Activated T-cell treated with anti-CD3 and anti-CD28 coated beads, Interleukin-2, amount 50 U/mL, for 24 hours (primary cell): ENCODE results near the gene SLC1A3.
A peak's percentile ranks its signal among the peaks of the same experiment; 100 is the strongest.

ENCODE experiments used
- DNase-seq: peaks from one replicate; pipeline ENCODE4 v3.0.0-alpha.2; 2020
- H3K27ac Mint-ChIP-seq: 2 replicates; pipeline ENCODE4 v1.8.0; 2020; ENCODE audit warnings: mild to moderate bottlenecking, mixed read lengths
- H3K27me3 Mint-ChIP-seq: 2 replicates; pipeline ENCODE4 v1.8.0; 2020; ENCODE audit warnings: mixed read lengths
- H3K36me3 Mint-ChIP-seq: 2 replicates; pipeline ENCODE4 v1.8.0; 2020; ENCODE audit warnings: low read depth, mixed read lengths
- H3K4me1 Mint-ChIP-seq: 2 replicates; pipeline ENCODE4 v1.8.0; 2020; ENCODE audit warnings: low read depth, mixed read lengths
- H3K4me3 Mint-ChIP-seq: 2 replicates; pipeline ENCODE4 v1.8.0; 2020; ENCODE audit warnings: mild to moderate bottlenecking, moderate library complexity, mixed read lengths
- H3K9me3 Mint-ChIP-seq: 2 replicates; pipeline ENCODE4 v1.8.0; 2020; ENCODE audit warnings: mixed read lengths

SLC1A3 gene

GRCh38 chr5:36690041-36690961, 83.9 kb downstream of the SLC1A3 start:
- peaks cover 18% of the 10 kb centered on the region for H3K4me1 Mint-ChIP-seq
- peak; percentile 79 for DNase-seq
- H3K9me3 Mint-ChIP-seq, result no peaks in the 10 kb centered on the region
- peak overlapping the region; percentile 81 for H3K27ac Mint-ChIP-seq
- H3K27me3 Mint-ChIP-seq, result peaks cover 44% of the 10 kb centered on the region
- peak overlapping the region; percentile 81 for H3K4me3 Mint-ChIP-seq
- H3K36me3 Mint-ChIP-seq, result no peaks in the 10 kb centered on the region

- Mint-ChIP-seq H3K9me3 (no peaks in the 10 kb centered on the region), H3K36me3 (no peaks in the 10 kb centered on the region), H3K4me1 (peaks cover 18% of the 10 kb centered on the region), H3K27me3 (peaks cover 46% of the 10 kb centered on the region), H3K4me3 (no peak overlapping the region), H3K27ac (no peak overlapping the region)
- DNase-seq, result no peak
These were observed 84.8 kb downstream of the SLC1A3 start for GRCh38 chr5:36691226-36691625.

GRCh38 chr5:36691696-36692371, 85.4 kb downstream of the SLC1A3 start:
- no peaks in the 10 kb centered on the region for H3K9me3 Mint-ChIP-seq
- H3K27ac Mint-ChIP-seq, result no peak overlapping the region
- H3K36me3 Mint-ChIP-seq, result no peaks in the 10 kb centered on the region
- no peak overlapping the region for H3K4me3 Mint-ChIP-seq
- H3K4me1 Mint-ChIP-seq, result peaks cover 18% of the 10 kb centered on the region
- no peak for DNase-seq
- peaks cover 46% of the 10 kb centered on the region for H3K27me3 Mint-ChIP-seq

- peak; percentile 67 for DNase-seq
- no peak overlapping the region for H3K4me3 Mint-ChIP-seq
These were observed 86.7 kb downstream of the SLC1A3 start for GRCh38 chr5:36692791-36693763.

GRCh38 chr5:36694351-36694750, 87.9 kb downstream of the SLC1A3 start:
- Mint-ChIP-seq H3K4me1 (peaks cover 14% of the 10 kb centered on the region), H3K4me3 (no peak overlapping the region), H3K9me3 (no peaks in the 10 kb centered on the region), H3K27ac (no peak overlapping the region), H3K27me3 (peaks cover 36% of the 10 kb centered on the region), H3K36me3 (no peaks in the 10 kb centered on the region)
- DNase-seq, result no peak

More at GRCh38 chr5:36692791-36693763, 86.7 kb downstream of the SLC1A3 start:
- H3K27me3 Mint-ChIP-seq, result peaks cover 46% of the 10 kb centered on the region
- H3K4me1 Mint-ChIP-seq, result peaks cover 18% of the 10 kb centered on the region
- H3K36me3 Mint-ChIP-seq, result no peaks in the 10 kb centered on the region
- no peak overlapping the region for H3K27ac Mint-ChIP-seq
- H3K9me3 Mint-ChIP-seq, result no peaks in the 10 kb centered on the region

GRCh38 chr5:36696059-36696673, 89.8 kb downstream of the SLC1A3 start:
- Mint-ChIP-seq H3K36me3 (no peaks in the 10 kb centered on the region), H3K27me3 (peaks cover 32% of the 10 kb centered on the region), H3K4me3 (no peak overlapping the region), H3K9me3 (no peaks in the 10 kb centered on the region), H3K27ac (no peak overlapping the region), H3K4me1 (peaks cover 4% of the 10 kb centered on the region)
- DNase-seq, result peak; percentile 48

- Mint-ChIP-seq H3K9me3 (no peaks in the 10 kb centered on the region), H3K27me3 (peaks cover 27% of the 10 kb centered on the region), H3K27ac (no peak overlapping the region), H3K36me3 (no peaks in the 10 kb centered on the region), H3K4me1 (peaks cover 3% of the 10 kb centered on the region), H3K4me3 (no peak overlapping the region)
- DNase-seq, result no peak
These were observed 91.6 kb downstream of the SLC1A3 start for GRCh38 chr5:36698031-36698430.

GRCh38 chr5:36701085-36701698, 94.8 kb downstream of the SLC1A3 start:
- Mint-ChIP-seq H3K4me3 (no peak overlapping the region), H3K27me3 (peaks cover 20% of the 10 kb centered on the region), H3K27ac (no peak overlapping the region), H3K4me1 (no peaks in the 10 kb centered on the region), H3K9me3 (no peaks in the 10 kb centered on the region), H3K36me3 (no peaks in the 10 kb centered on the region)
- DNase-seq, result no peak

GRCh38 chr5:36703245-36703860, 96.9 kb downstream of the SLC1A3 start:
- DNase-seq, result no peak
- Mint-ChIP-seq H3K36me3 (no peaks in the 10 kb centered on the region), H3K4me1 (no peaks in the 10 kb centered on the region), H3K4me3 (no peak overlapping the region), H3K27ac (no peak overlapping the region), H3K9me3 (peaks cover 3% of the 10 kb centered on the region), H3K27me3 (peaks cover 20% of the 10 kb centered on the region)

GRCh38 chr5:36704131-36704530, 97.7 kb downstream of the SLC1A3 start:
- no peak overlapping the region for H3K27ac Mint-ChIP-seq
- no peaks in the 10 kb centered on the region for H3K36me3 Mint-ChIP-seq
- H3K9me3 Mint-ChIP-seq, result peaks cover 3% of the 10 kb centered on the region
- no peak for DNase-seq
- H3K27me3 Mint-ChIP-seq, result peaks cover 20% of the 10 kb centered on the region
- H3K4me3 Mint-ChIP-seq, result no peak overlapping the region
- no peaks in the 10 kb centered on the region for H3K4me1 Mint-ChIP-seq

GRCh38 chr5:36705055-36705454, 98.6 kb downstream of the SLC1A3 start:
- Mint-ChIP-seq H3K9me3 (peaks cover 3% of the 10 kb centered on the region), H3K4me1 (no peaks in the 10 kb centered on the region), H3K27ac (no peak overlapping the region), H3K4me3 (no peak overlapping the region), H3K36me3 (no peaks in the 10 kb centered on the region), H3K27me3 (peaks cover 20% of the 10 kb centered on the region)
- no peak for DNase-seq

- Mint-ChIP-seq H3K4me1 (no peaks in the 10 kb centered on the region), H3K4me3 (no peak overlapping the region), H3K27ac (no peak overlapping the region), H3K27me3 (peaks cover 12% of the 10 kb centered on the region), H3K9me3 (peaks cover 3% of the 10 kb centered on the region), H3K36me3 (no peaks in the 10 kb centered on the region)
- DNase-seq, result no peak
These were observed 100.3 kb downstream of the SLC1A3 start for GRCh38 chr5:36706662-36707061.

- Mint-ChIP-seq H3K27me3 (peaks cover 3% of the 10 kb centered on the region), H3K27ac (no peak overlapping the region), H3K4me1 (no peaks in the 10 kb centered on the region), H3K4me3 (no peak overlapping the region), H3K9me3 (peaks cover 3% of the 10 kb centered on the region), H3K36me3 (no peaks in the 10 kb centered on the region)
- DNase-seq, result no peak
These were observed 102.6 kb downstream of the SLC1A3 start for GRCh38 chr5:36708996-36709395.
